Cerebellar nuclear complex (tissue), 1 donor: ENCODE data around the gene PAFAH1B1.
"Not testable (repeated sequence)": the region's sequence is repeated elsewhere in the genome, so short reads cannot be mapped to it uniquely, and the experiment has no call there.

ENCODE experiments used
- DNase-seq, 2 experiments: peaks; one replicate each; lab custom pipeline; 2025; lab: John Stamatoyannopoulos, UW

PAFAH1B1 gene

DNA sequence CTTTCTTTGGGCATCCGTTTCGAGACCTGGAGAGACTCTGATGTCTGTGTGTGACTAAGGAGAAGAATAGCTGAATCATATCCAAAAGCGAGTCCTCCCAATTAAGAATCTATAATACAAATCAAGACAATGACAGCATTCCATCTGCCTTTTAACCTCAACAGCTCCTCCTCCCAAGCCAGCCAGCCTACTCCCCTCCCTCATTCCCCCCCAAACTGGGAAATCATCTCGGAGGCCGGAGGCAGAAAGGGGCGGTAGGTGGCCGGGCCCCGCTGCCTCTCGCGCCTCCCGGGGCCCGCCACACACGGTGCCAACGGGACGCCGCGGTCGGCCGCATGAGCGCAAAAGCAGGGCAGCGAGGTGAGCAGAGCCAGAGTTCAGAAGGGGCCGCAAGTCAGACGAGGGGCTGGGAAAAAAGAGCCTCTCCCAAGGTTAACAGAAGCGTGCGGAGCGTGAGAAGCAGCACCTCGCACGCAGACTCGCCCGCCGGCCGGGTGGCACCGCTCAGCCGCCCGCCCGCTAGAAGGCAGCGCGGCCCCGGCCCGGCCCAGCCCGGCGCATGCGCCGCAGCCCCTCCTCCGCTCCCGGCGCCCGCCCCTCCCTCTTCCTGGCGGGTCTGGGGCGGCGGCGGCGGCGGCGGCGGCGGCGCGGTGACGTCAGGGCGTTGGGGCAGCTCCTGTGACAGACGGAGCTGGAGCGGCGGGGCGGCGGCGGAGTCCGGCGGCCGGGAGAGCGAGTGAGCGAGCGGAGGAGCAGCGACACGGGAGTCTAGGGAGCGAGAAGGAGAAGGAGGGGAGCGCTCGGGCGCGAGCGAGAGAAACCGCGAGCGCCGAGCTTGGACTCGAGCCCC is at the start of gene PAFAH1B1:
TSS of gene PAFAH1B1 (plus strand) at position 684 of the 850 bp plus-strand sequence. CDS start 44,635 bp downstream, outside the sequence.
- DNase-seq, result peak in 1 of 2 experiments; percentile 72

- no peak for DNase-seq
Measured at GRCh38 chr17:2545393-2545792, 48.1 kb upstream of the PAFAH1B1 start.

- DNase-seq, result no peak
Measured at GRCh38 chr17:2547176-2547575, 46.3 kb upstream of the PAFAH1B1 start.

- not testable (repeated sequence) for DNase-seq
Measured at GRCh38 chr17:2548026-2548425, 45.4 kb upstream of the PAFAH1B1 start.

GRCh38 chr17:2549392-2550211 is 43.9 kb upstream of the PAFAH1B1 start:
- no peak for DNase-seq

- no peak for DNase-seq
Measured at GRCh38 chr17:2551493-2551892, 42.0 kb upstream of the PAFAH1B1 start.

GRCh38 chr17:2551928-2552327 is 41.5 kb upstream of the PAFAH1B1 start:
- DNase-seq, result no peak

DNA sequence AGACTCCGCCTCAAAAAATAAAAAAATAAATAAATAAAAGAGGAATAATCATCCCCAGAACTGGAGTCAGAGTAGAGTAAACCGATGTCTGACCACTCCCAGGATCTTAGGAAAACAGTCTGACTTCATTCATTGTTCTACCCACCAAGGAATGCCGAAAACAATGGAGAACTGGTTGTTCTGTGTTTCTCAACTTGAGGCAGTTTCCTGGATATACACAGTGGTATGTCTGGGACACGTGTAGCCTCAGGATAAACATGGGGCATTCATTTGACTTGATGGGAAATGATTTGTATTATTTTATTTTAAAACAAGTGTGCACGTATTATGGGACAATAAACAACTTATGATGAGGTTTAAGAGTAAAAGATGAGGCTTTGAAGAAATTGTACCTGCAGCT is 32.8 kb upstream of the PAFAH1B1 start:
- DNase-seq, result no peak

DNA sequence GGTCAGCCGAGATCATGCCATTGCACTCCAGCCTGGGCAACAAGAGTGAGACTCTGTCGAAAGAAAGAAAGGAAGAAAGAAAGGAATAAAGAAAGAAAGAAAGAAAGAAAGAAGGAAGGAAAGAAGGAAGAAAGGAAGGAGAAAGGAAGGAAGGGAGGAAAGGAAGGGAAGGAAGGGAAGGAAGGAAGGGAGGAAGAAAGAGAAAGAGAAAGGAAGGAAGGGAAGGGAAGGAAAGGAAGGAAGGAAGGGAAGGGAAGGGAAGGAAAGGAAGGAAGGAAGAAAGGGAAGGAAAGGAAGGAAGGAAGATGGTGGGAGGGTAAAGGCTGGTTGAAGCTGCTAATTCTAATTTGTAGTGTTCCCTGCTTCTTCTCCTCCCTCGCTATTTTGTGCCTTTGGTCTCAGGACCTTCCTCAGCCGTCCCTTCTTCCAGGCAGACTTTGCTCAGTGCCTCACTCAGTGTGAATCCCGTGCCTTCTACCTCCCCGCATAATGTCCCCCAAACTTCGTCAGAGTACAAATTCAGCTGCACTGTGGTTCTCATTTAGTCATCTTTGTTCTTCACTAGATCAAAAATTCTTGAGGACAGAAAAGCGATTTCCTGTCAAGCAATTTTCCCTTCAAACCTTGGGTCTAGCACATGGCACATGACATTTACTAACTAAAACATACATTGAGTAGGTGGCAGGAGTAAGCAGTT is 31.1 kb upstream of the PAFAH1B1 start:
- no peak for DNase-seq

GRCh38 chr17:2563061-2563460 is 30.4 kb upstream of the PAFAH1B1 start:
- no peak for DNase-seq

DNA sequence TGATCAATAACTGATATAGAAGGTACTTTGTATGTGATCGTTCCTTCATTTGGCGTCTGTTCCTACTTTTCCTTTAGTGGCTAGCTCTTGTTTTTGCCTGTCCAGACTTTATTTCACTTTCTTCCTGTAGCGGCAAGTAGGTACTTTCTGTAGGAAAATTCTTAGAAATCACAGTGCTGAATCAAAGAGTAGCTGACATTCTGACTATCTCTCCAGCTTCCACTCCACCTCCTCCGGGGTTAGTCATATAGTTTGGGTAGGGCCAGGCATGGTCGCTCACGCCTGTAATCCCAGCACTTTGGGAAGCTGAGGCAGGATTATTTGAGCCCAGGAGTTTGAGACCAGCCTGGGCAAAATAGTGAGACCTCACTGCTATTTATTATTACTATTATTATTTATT is 29.9 kb upstream of the PAFAH1B1 start:
- no peak for DNase-seq

GRCh38 chr17:2564877-2565276 is 28.6 kb upstream of the PAFAH1B1 start:
- DNase-seq, result no peak

GRCh38 chr17:2566056-2566455 is 27.4 kb upstream of the PAFAH1B1 start:
- DNase-seq, result no peak

DNA sequence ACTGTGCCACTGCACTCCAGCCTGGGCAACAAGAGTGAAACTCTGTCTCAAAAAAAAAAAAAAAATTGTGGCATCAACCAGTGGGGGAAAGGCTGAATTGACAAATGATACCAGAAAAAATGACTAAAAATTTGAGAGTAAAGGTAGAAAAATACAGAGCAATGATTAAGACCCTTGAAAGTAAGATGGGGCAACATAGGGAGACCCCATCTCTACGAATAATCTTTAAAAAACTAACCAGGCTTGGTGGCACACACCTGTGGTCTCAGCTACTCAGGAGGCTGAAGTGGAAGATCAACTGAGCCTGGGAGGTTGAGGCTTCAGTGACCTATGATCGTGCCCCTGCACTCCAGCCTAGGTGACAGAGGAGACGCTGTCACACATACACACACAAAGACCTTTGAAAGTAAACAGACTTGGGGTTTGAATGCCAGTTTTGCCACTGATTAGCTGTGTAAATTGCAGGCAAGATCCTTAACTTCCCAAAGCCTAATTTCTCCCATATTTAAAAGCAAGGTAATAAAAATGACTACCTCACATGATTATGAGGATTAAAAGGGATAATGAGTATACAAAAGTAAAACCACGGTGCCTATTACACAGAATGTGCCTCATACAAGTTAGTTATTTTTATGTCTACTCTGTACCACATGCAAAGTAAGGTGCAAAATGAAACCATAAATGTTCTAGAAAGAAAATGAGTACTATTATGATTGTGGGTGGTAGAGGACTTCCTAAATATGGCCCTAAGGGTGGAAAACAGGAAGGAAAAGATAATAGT is 21.7 kb upstream of the PAFAH1B1 start:
- DNase-seq, result no peak

DNA sequence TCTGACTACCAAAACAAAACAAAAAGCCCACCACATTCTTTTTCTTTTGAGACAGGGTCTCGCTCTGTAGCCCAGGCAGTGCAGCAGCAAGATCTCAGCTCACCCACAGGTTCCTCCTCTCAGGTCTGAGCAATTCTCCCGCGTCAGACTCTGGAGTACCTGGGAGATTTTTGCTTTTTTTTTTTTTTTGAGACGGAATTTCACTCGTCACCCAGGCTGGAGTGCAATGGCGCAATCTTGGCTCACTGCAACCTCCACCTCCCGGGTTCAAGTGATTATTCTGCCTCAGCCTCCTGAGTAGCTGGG is 21.2 kb upstream of the PAFAH1B1 start:
- DNase-seq, result not testable (repeated sequence)

GRCh38 chr17:2580151-2580550 is 13.3 kb upstream of the PAFAH1B1 start:
- DNase-seq, result no peak

DNA sequence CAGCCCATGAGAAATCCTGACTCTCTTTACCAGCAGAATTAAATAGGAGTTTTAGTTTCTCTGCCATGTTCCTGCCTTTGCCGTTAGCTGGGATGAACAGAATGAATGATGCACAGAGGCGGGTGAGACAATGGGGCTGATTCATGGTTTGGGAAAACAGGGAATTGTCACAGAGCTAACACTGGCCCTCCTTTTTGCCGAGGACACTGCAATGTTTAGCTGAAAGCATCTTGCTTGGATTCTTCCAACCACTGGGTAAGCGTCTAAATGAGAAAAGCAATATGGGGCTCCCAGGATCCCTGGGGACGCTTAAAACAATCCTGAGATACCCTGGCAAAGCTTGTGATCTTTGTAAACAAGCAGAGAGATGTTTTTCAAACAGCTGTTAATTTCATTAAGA is 12.8 kb upstream of the PAFAH1B1 start:
- no peak for DNase-seq

GRCh38 chr17:2582493-2582892 is 11.0 kb upstream of the PAFAH1B1 start:
- no peak for DNase-seq

- no peak for DNase-seq
Measured at GRCh38 chr17:2591040-2591640, 2.3 kb upstream of the PAFAH1B1 start.

- DNase-seq, result peak in 1 of 2 experiments; percentile 18
Measured at GRCh38 chr17:2593821-2594721, 617 bp downstream of the PAFAH1B1 start.
